ENCODE results near the gene ABCA3. TPM values are rescaled to one million over a fixed set of nuclear protein-coding genes. Genes with fewer than 3 reads are reported as not detected.
A peak's percentile ranks its signal among the peaks of the same experiment; 100 is the strongest.

Gene ABCA3
- total RNA-seq, 1 donor from 2014 or later, result 32.1 TPM

- no peak for DNase-seq (ENCODE audit: low read depth)
- no peaks in the 10 kb centered on the region for H3K36me3 ChIP-seq (ENCODE audit: control insufficient read depth, insufficient read depth, low read length)
- H3K4me3 ChIP-seq (ENCODE audit: low read depth, low read length), result no peak overlapping the region
- TF ChIP-seq CTCF (IDR thresholded peaks at IDR 0.05; ENCODE audit: insufficient read depth, low read length, poor library complexity, severe bottlenecking), result no peak
- no peaks in the 10 kb centered on the region for H3K27me3 ChIP-seq (ENCODE audit: control insufficient read depth, insufficient read depth, low read length)
Measured at GRCh38 chr16:2371421-2371820, 30.9 kb upstream of the ABCA3 start.

- Histone ChIP-seq H3K36me3 (ENCODE audit: control insufficient read depth, insufficient read depth, low read length) (no peaks in the 10 kb centered on the region), H3K4me3 (ENCODE audit: low read depth, low read length) (no peak overlapping the region), H3K27me3 (ENCODE audit: control insufficient read depth, insufficient read depth, low read length) (no peaks in the 10 kb centered on the region)
- no peak for DNase-seq (ENCODE audit: low read depth)
- no peak for TF ChIP-seq CTCF (IDR thresholded peaks at IDR 0.05; ENCODE audit: insufficient read depth, low read length, poor library complexity, severe bottlenecking)
Measured at GRCh38 chr16:2370721-2371120, 30.2 kb upstream of the ABCA3 start.

GRCh38 chr16:2366660-2367309 is 26.3 kb upstream of the ABCA3 start:
- no peaks in the 10 kb centered on the region for H3K27me3 ChIP-seq (ENCODE audit: control insufficient read depth, insufficient read depth, low read length)
- no peak overlapping the region for H3K4me3 ChIP-seq (ENCODE audit: low read depth, low read length)
- no peak for DNase-seq (ENCODE audit: low read depth)
- no peaks in the 10 kb centered on the region for H3K36me3 ChIP-seq (ENCODE audit: control insufficient read depth, insufficient read depth, low read length)
- no peak for TF ChIP-seq CTCF (IDR thresholded peaks at IDR 0.05; ENCODE audit: insufficient read depth, low read length, poor library complexity, severe bottlenecking)

GRCh38 chr16:2365397-2366294 is 25.1 kb upstream of the ABCA3 start:
- no peaks in the 10 kb centered on the region for H3K27me3 ChIP-seq (ENCODE audit: control insufficient read depth, insufficient read depth, low read length)
- no peaks in the 10 kb centered on the region for H3K36me3 ChIP-seq (ENCODE audit: control insufficient read depth, insufficient read depth, low read length)
- peak; percentile 65 for DNase-seq (ENCODE audit: low read depth)
- H3K4me3 ChIP-seq (ENCODE audit: low read depth, low read length), result no peak overlapping the region
- no peak for TF ChIP-seq CTCF (IDR thresholded peaks at IDR 0.05; ENCODE audit: insufficient read depth, low read length, poor library complexity, severe bottlenecking)

GRCh38 chr16:2364638-2365210 is 24.2 kb upstream of the ABCA3 start:
- no peak overlapping the region for H3K4me3 ChIP-seq (ENCODE audit: low read depth, low read length)
- H3K27me3 ChIP-seq (ENCODE audit: control insufficient read depth, insufficient read depth, low read length), result peaks cover under 1% of the 10 kb centered on the region
- H3K36me3 ChIP-seq (ENCODE audit: control insufficient read depth, insufficient read depth, low read length), result no peaks in the 10 kb centered on the region
- no peak for TF ChIP-seq CTCF (IDR thresholded peaks at IDR 0.05; ENCODE audit: insufficient read depth, low read length, poor library complexity, severe bottlenecking)
- no peak for DNase-seq (ENCODE audit: low read depth)
